HG02973 (cell line): ENCODE measurements around the gene MAPK8.
A peak's percentile ranks its signal among the peaks of the same experiment; 100 is the strongest.
"Not testable (repeated sequence)": the region's sequence is repeated elsewhere in the genome, so short reads cannot be mapped to it uniquely, and the experiment has no call there.

Experiments
- ATAC-seq: cut with Tn5 transposase; IDR thresholded peaks from one replicate; pipeline ENCODE4 v1.9.1; 2021; ENCODE audit warnings: moderate library complexity; ENCODE audit not compliant: unreplicated experiment

Gene MAPK8

DNA sequence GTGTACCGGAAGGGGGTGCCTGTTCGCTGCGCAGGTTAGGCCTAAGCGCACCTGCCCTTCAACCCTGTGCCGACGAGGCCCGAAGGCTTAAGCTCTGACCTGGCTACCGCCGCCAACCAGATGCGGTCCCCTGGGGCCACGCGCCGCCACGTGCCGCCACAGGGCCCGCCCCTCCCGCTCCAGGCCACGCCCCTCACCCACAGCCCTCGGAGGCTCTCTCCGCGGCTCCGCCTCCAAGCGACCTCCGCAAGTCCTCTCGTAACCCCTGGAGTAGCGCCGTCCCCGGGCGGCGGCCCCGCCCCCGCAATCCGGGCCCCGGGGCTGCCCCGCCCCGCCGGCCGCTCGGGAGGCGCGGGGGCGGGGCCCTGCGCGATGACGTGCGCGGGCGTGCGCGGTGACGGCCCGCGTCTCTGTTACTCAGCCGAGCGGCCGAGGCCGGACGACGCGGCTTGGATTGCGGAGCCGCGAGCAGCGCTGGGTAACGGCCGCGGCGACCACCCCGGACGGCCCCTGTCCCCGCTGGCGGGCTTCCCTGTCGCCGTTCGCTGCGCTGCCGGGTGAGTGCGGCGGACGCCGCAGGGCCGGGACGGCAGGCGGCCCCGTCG lies at the start of gene MAPK8:
Gene MAPK8 (plus strand): TSS at position 413 of the 605 bp plus-strand sequence. CDS start 94,984 bp downstream, outside the sequence.
- peak; percentile 84 for ATAC-seq

DNA sequence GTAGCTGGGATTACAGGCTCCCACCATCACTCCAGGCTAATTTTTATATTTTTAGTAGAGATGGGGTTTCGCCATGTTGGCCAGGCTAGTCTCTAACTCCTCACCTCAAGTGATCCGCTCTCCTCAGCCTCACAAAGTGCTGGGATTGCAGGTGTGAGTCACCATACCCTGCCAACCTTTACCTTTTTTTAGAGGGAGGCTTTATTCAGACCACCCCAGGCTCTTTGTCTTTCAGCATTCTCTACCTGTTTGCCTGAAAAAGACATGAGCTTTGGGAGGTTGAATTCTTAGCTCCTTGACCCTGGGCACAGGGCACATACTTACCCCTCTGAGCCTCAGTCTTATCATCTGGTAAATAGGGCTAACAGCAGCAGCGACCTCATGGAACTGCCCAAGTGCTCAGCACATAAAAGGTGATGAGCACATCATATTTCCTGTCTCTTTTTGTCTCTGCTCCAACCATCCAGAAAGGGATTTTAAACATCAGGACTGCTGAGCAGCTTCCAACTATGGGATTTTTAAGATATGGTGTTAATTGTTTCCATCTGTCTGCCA lies 49.0 kb upstream of the MAPK8 start:
- no peak for ATAC-seq

DNA sequence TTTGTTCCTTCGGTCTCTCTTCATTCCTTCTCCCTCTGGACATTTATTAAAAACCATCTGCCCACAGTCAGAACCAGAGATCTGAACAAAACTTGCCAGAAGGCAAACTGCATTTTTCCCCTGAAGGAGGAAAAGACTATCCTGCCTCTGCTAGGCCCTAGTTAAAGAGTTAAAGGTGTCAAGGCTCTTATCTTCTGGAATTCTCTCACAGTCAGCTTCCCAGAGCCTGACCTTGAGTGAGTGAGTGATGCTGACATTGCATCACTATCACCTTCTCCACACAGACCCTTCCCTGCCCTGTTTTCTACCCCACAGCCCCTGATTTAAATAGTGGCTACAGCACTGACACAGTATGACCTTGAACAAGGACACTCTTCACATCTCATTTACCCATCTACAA lies 48.4 kb upstream of the MAPK8 start:
- no peak for ATAC-seq

- no peak for ATAC-seq
Observed at GRCh38 chr10:48266528-48266927, 39.9 kb upstream of the MAPK8 start.

DNA sequence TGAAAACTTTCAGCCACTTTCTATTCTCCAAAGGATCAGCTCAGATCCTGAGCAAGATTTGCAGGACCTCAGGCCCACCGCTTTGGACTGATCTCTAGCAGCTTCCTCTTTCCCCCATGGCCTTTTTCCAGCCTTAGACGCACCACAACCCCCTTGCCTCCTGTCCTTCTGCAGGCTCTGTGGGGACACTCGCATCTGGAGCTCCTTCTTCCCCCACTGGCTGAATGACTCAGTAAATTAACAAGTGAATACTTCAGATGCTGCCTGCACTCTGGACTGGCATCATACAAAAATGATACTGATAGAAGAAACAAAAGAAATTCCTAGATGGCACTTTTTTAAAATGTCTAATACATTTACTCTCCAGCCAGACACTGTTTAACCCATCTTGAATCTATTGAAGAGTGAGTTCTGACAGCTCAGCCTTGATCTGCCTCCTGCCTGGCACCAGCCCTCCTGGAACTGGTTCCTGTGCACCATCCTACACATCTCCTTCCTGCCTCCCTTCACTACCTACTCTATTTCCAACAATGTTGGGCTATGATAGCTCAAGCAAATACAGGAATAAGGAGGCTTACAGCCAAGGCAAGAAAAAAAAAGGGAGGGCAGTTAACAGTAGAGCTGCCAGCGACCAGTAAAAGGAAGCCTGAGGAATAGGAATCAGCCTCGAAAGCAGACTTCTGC lies 35.3 kb upstream of the MAPK8 start:
- ATAC-seq: no peak

- ATAC-seq: no peak
Observed at GRCh38 chr10:48272682-48273081, 33.8 kb upstream of the MAPK8 start.

DNA sequence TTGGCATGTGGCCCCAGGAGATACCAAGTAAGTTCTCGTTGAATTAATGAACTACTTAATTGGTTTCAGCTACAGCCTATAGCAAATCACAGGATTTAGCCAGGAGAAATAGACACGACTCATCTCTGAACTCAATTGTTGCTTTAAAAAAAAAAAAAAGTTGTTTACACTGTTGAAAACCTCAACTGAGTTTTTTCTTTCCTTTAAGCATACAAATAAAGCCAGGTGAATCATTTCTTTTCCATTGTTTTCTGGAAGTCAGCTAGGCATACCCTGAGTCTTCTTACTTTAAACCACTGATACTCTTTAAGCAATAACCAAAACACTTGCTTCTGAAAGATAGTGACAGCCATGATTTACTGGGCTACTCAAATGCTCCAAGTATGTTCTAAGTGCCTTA lies 32.7 kb upstream of the MAPK8 start:
- no peak for ATAC-seq

GRCh38 chr10:48274636-48275035 lies 31.8 kb upstream of the MAPK8 start, which contains the start of gene FRMPD2:
TSS of gene FRMPD2 (minus strand) at chr10:48274696. CDS start at chr10:48274567, 129 bp downstream.
- ATAC-seq: no peak

- no peak for ATAC-seq
Observed at GRCh38 chr10:48277093-48277492, 29.4 kb upstream of the MAPK8 start.

DNA sequence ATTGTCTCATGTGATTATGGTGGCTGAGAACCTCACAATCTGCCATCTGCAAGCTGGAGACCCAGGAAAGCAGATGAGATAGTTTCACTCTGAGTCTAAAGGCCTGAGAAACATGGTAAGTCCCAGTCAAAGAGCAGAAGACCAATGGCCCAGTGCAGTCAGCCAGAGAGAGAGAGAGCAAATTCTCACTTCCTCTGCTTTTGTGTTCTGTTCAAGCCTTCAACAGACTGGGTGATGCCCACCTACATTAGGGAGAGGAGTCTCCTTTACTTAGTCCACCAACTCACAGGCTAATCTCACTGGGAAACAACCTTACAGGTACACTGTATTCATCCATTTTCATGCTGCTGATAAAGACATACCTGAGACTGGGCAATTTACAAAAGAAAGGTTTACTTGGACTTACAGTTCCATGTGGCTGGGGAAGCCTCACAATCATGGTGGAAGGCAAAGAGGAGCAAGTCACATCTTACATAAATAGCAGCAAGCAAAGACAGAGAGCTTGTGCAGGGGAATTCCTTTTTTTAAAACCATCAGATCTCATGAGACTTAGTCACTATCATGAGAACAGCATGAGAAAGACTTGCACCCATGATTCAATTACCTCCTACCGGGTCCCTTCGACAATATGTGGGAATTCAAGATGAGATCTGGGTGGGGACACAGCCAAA lies 27.3 kb upstream of the MAPK8 start:
- ATAC-seq: peak; percentile 81

- ATAC-seq: not testable (repeated sequence)
Observed at GRCh38 chr10:48281697-48282096, 24.8 kb upstream of the MAPK8 start.

GRCh38 chr10:48282829-48283228 lies 23.6 kb upstream of the MAPK8 start:
- peak; percentile 73 for ATAC-seq

DNA sequence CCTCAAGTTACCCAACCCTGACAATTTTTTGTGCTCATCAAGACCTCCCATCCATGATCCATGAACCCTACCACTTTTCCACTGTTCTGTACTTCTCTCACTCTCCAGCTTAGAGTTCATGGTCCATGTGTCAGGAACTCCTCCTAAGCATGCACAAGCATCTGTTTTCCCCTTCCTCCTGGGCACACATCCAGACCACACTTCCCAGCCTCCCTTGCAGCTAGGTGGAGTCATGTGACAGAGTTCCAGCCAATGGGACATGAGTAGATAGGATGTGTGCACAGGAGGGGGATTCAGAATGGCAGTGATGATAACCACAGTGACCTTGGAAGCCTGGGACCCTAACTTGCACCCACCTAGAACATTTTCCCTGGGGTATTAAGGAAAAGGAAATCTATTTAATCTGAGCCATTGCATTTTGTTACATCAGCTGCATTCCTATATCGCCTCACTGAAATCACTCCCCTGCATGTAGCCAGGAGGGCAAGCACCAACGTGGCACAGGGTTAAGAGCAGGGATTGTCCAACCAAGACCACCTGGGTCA lies 22.4 kb upstream of the MAPK8 start:
- ATAC-seq: no peak

GRCh38 chr10:48284811-48285210 lies 21.7 kb upstream of the MAPK8 start:
- no peak for ATAC-seq

- ATAC-seq: no peak
Observed at GRCh38 chr10:48285710-48286109, 20.8 kb upstream of the MAPK8 start.

DNA sequence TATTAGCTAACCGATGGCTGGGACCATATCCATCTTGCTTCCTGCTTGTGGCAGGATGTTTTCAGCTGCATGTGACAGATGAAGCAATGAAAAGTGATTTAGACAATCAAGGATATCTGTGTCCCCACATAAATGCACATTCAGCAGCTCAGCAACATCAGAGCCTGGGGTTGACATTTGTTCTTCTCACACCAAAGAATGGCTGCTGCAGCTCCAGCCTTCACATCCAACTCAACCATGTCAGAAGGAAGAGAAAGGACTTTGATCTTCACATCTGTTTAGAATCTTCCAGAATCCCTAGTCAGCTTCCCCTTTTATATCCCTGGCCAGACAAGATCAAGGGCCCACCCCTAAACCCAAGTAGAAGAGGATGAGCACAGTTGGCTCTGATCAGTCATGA lies 20.1 kb upstream of the MAPK8 start:
- no peak for ATAC-seq

DNA sequence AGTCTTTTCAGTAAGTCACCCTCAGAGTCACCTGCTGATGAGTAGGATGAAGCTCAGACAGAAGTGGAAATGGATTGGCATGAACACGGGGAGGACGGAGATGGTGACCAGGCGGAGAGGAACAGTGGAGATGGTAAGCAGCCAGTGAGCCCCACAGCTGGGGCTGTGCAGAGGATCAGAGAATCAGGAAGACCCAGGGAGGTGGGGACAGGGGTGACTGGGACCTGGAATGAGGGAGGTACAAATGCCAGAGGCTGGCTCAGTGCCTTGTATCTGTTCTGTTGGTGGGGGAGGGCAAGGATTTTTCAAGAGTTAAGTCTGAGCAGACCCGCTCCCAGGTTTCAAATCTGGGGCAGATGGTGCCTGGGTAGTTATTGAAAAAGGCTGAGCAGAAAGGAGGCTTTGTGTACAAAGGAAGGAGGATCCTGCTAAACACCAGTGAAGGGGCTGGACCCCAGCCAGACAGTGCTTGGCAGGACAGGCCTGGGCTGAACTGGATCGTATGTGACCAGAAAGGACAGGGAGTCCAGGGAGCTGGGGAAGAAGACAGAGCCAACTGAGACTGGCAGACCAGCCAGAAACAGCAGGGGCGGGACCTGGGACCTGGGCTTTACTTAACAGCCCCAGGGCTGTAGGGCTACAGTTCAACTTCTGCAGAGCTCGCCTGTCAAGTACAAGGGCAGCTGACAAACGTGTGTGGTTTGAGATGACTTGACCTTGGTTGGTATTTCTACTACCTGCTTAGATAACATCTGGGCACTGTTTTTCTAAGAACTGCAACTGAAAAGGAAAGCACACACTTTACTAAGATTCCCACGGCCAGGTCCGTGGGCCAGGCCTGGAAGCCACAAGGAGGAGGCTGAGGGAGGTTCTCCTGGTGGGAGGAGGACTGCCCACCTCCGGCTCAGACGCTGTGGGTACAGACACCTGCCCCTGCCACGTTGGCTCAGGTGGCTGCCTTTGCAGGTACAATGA lies 18.8 kb upstream of the MAPK8 start:
- ATAC-seq: no peak

GRCh38 chr10:48288661-48289060 lies 17.8 kb upstream of the MAPK8 start:
- ATAC-seq: no peak

GRCh38 chr10:48289501-48290238 lies 16.8 kb upstream of the MAPK8 start:
- ATAC-seq: no peak

DNA sequence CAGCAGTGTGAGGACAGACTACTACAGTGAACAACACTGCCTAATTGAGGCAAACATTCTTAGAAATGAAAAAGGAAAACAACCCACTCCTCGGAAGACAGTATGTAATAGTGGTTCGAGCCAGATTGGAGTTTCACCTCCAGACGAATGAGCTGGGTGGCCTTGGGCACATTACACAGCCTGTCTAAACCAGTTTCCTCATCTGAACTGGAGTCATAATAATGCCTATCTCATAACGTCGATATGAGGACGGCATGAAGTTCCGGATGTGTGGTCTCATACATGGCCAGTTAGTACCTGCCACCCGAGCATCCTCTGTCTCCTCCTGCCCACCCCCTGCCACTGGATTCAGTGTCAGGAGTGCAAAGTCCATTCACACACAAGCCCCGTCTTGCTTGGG lies 16.2 kb upstream of the MAPK8 start:
- no peak for ATAC-seq
